Measurements from ENCODE around the gene KDM4C. TPM values are rescaled to one million over a fixed set of nuclear protein-coding genes. Genes with fewer than 3 reads are reported as not detected.

KDM4C gene
- total RNA-seq, 2 donors from 2014 or later: 12.8 to 31.5 TPM

DNA sequence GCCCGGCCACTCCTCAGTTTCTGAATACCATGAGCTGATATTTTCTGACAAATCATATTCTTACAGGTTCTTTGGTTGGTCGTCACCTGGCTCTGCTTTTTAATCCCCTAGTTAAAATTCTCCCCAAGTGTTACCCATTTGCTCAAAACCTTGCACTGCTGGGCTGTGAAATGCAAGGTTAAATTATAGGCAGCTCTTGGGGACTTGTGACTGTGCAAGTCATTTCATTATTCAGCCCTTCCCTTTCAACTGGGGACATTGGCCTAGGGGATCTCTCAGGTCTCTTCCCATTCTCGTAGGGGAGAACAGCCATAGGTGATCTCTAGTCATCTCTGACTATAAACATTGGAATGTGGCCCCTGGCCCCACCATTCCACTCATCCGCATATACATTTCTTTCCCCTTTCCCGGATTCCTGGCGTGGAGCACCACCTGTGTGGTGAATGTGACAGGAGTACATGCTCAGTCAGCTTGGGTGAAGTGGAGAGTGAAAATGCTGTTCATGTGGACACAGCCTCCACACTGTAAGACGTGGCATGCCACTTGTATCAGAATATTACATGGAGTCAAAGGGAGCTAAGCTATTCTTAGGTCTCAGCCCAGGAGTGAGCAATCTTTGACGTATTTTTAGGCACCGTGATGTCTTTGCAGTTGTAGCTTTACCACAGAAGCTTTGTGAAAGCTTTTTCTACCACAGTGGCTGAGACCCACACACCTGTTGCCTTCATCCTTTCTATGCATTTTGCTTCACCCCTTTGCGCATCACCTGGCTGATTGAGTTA, 386.7 kb downstream of the KDM4C start:
- WGBS, 2 experiments (ENCODE audit: insufficient coverage in 1 of 2, insufficient read length in 1 of 2): 93 to 97% methylated on average over 5 to 10 of the region's 10 CpGs
- Mint-ChIP-seq H3K36me3 (ENCODE audit: low read depth) (peaks cover 12% of the 10 kb centered on the region), H3K4me3 (no peak overlapping the region), H3K4me1 (peaks cover 19% of the 10 kb centered on the region), H3K9me3 (no peaks in the 10 kb centered on the region), H3K27me3 (ENCODE audit: insufficient read depth) (no peaks in the 10 kb centered on the region), H3K27ac (peak overlapping the region; percentile 55)
- H3K4me1 ChIP-seq (ENCODE audit: control insufficient read depth, insufficient read depth, low read length): no peaks in the 10 kb centered on the region
- no peak overlapping the region for H3K4me3 ChIP-seq (ENCODE audit: low read length)
- TF ChIP-seq, protein P1, sequence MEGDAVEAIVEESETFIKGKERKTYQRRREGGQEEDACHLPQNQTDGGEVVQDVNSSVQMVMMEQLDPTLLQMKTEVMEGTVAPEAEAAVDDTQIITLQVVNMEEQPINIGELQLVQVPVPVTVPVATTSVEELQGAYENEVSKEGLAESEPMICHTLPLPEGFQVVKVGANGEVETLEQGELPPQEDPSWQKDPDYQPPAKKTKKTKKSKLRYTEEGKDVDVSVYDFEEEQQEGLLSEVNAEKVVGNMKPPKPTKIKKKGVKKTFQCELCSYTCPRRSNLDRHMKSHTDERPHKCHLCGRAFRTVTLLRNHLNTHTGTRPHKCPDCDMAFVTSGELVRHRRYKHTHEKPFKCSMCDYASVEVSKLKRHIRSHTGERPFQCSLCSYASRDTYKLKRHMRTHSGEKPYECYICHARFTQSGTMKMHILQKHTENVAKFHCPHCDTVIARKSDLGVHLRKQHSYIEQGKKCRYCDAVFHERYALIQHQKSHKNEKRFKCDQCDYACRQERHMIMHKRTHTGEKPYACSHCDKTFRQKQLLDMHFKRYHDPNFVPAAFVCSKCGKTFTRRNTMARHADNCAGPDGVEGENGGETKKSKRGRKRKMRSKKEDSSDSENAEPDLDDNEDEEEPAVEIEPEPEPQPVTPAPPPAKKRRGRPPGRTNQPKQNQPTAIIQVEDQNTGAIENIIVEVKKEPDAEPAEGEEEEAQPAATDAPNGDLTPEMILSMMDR (conservative IDR thresholded peaks at IDR 0.05): no peak
- no peaks in the 10 kb centered on the region for H3K27me3 ChIP-seq (ENCODE audit: control insufficient read depth, insufficient read depth, low read length, poor library complexity, severe bottlenecking)
- peaks cover 5% of the 10 kb centered on the region for H3K9me3 ChIP-seq (ENCODE audit: control insufficient read depth, low read length)
- DNase-seq: peak; percentile 62
- H3K9ac ChIP-seq (ENCODE audit: extremely low read depth, low read length, poor library complexity, severe bottlenecking): no peak overlapping the region
- H3K36me3 ChIP-seq (ENCODE audit: control insufficient read depth, insufficient read depth, low read length): peaks cover 18% of the 10 kb centered on the region
- no peak overlapping the region for H3K27ac ChIP-seq (ENCODE audit: low read depth, low read length)

DNA sequence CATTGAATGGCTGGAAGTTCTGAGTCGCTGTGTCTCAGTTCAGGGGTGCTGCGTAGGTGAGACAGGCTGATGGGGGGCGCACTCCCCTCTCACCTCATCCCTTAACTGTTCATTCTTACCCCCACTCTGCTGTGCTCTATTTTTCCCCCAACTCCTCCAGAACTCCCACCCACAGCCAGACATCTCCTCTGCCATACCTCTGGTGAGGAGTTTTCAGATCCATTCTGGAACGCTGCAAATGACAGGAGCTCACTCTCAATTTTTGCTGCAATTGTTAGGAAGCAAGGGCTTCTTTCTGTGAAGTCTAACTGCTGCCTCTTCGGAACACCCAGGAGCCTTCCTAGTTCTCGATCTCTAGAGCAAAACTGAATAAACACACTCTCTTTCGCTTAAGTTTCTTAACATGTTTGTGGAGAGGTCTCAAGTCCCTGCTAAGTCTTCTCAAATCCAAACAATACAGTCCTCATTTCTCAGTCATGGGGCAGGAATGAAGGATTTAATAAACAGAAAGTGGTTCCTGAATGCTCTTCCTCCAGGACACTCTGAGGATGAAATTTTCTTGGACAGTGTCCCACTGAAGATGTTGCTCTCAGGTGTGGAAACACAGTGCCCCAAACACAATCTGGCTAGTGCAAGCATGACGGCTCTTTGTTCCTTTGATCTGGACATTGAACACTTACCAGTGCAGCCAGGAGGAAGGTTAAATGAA, 387.7 kb downstream of the KDM4C start:
- DNase-seq: no peak
- no peaks in the 10 kb centered on the region for H3K27me3 ChIP-seq (ENCODE audit: control insufficient read depth, insufficient read depth, low read length, poor library complexity, severe bottlenecking)
- Mint-ChIP-seq H3K9me3 (no peaks in the 10 kb centered on the region), H3K4me3 (no peak overlapping the region), H3K27ac (no peak overlapping the region), H3K36me3 (ENCODE audit: low read depth) (peaks cover 12% of the 10 kb centered on the region), H3K27me3 (ENCODE audit: insufficient read depth) (no peaks in the 10 kb centered on the region), H3K4me1 (peaks cover 19% of the 10 kb centered on the region)
- no peaks in the 10 kb centered on the region for H3K4me1 ChIP-seq (ENCODE audit: control insufficient read depth, insufficient read depth, low read length)
- peaks cover 12% of the 10 kb centered on the region for H3K36me3 ChIP-seq (ENCODE audit: control insufficient read depth, insufficient read depth, low read length)
- no peak overlapping the region for H3K4me3 ChIP-seq (ENCODE audit: low read length)
- H3K9ac ChIP-seq (ENCODE audit: extremely low read depth, low read length, poor library complexity, severe bottlenecking): no peak overlapping the region
- no peak overlapping the region for H3K27ac ChIP-seq (ENCODE audit: low read depth, low read length)
- TF ChIP-seq, protein P1 (conservative IDR thresholded peaks at IDR 0.05): no peak
- H3K9me3 ChIP-seq (ENCODE audit: control insufficient read depth, low read length): peaks cover 5% of the 10 kb centered on the region
- WGBS, 2 experiments (ENCODE audit: insufficient coverage in 1 of 2, insufficient read length in 1 of 2): 87 to 94% methylated on average over 7 to 8 of the region's 8 CpGs

- WGBS, 2 experiments (ENCODE audit: insufficient coverage in 1 of 2, insufficient read length in 1 of 2): 58 to 70% methylated on average over 4 to 5 of the region's 5 CpGs
- Histone ChIP-seq H3K27ac (ENCODE audit: low read depth, low read length) (no peak overlapping the region), H3K27me3 (ENCODE audit: control insufficient read depth, insufficient read depth, low read length, poor library complexity, severe bottlenecking) (no peaks in the 10 kb centered on the region), H3K9ac (ENCODE audit: extremely low read depth, low read length, poor library complexity, severe bottlenecking) (no peak overlapping the region), H3K4me3 (ENCODE audit: low read length) (no peak overlapping the region), H3K9me3 (ENCODE audit: control insufficient read depth, low read length) (peaks cover 5% of the 10 kb centered on the region), H3K36me3 (ENCODE audit: control insufficient read depth, insufficient read depth, low read length) (peaks cover 11% of the 10 kb centered on the region), H3K4me1 (ENCODE audit: control insufficient read depth, insufficient read depth, low read length) (no peaks in the 10 kb centered on the region)
- Mint-ChIP-seq H3K27me3 (ENCODE audit: insufficient read depth) (no peaks in the 10 kb centered on the region), H3K27ac (no peak overlapping the region), H3K9me3 (no peaks in the 10 kb centered on the region), H3K4me1 (peaks cover 19% of the 10 kb centered on the region), H3K4me3 (no peak overlapping the region), H3K36me3 (ENCODE audit: low read depth) (peaks cover 12% of the 10 kb centered on the region)
- TF ChIP-seq, protein P1 (conservative IDR thresholded peaks at IDR 0.05): no peak
- peak; percentile 59 for DNase-seq
Observed at GRCh38 chr9:7146582-7146981, 388.8 kb downstream of the KDM4C start.

Data from endodermal cell (in vitro differentiated cells).